Subcutaneous abdominal adipose tissue (tissue), 5 donors: ENCODE measurements around the gene KLHL29.

ENCODE experiments used
- H3K27ac ChIP-seq: one replicate; pipeline ENCODE4 v1.7.0; 2013; ENCODE audit warnings: low read depth, mild to moderate bottlenecking, inconsistent platforms, low read length, moderate library complexity
- H3K27me3 ChIP-seq, 5 donors: one replicate each; pipeline ENCODE4 v1.7.0; 2013; ENCODE audit warnings: low read length in 5 of 5, inconsistent platforms in 1 of 5; ENCODE audit not compliant: control insufficient read depth in 5 of 5, insufficient read depth in 4 of 5
- H3K36me3 ChIP-seq, 5 donors: one replicate each; pipeline ENCODE4 v1.7.0; 2013; ENCODE audit warnings: low read length in 5 of 5; ENCODE audit not compliant: control insufficient read depth in 5 of 5, insufficient read depth in 5 of 5
- H3K4me1 ChIP-seq, 5 donors: one replicate each; pipeline ENCODE4 v1.7.0; 2013; ENCODE audit warnings: low read length in 5 of 5, mild to moderate bottlenecking in 3 of 5, moderate library complexity in 1 of 5; ENCODE audit not compliant: control insufficient read depth in 5 of 5, insufficient read depth in 5 of 5
- H3K4me3 ChIP-seq, 5 donors: one replicate each; pipeline ENCODE4 v1.7.0; 2013; ENCODE audit warnings: low read length in 5 of 5, low read depth in 1 of 5
- H3K9ac ChIP-seq, 5 donors: one replicate each; pipeline ENCODE4 v1.7.0; 2013; ENCODE audit warnings: low read length in 5 of 5, mild to moderate bottlenecking in 4 of 5, moderate library complexity in 3 of 5
- H3K9me3 ChIP-seq, 5 donors: one replicate each; pipeline ENCODE4 v1.7.0; 2013; ENCODE audit warnings: low read length in 5 of 5; ENCODE audit not compliant: control insufficient read depth in 5 of 5
- donor health status: healthy.
- donor health status: healthy.
- donor health status: healthy.
- donor health status: healthy.
- donor health status: healthy.

Gene KLHL29

GRCh38 chr2:23493846-23494245, 108.9 kb downstream of the KLHL29 start:
- no peaks in the 10 kb centered on the region for H3K9me3 ChIP-seq
- H3K36me3 ChIP-seq, result peaks cover 0 to 4% (median 0%) of the 10 kb centered on the region in 5 donors
- no peak overlapping the region for H3K4me3 ChIP-seq
- H3K27me3 ChIP-seq, result peaks cover 0 to 4% (median 0%) of the 10 kb centered on the region in 5 donors
- no peak overlapping the region for H3K9ac ChIP-seq
- peaks cover 0 to 26% (median 23%) of the 10 kb centered on the region in 5 donors for H3K4me1 ChIP-seq
- H3K27ac ChIP-seq, result no peak overlapping the region

DNA sequence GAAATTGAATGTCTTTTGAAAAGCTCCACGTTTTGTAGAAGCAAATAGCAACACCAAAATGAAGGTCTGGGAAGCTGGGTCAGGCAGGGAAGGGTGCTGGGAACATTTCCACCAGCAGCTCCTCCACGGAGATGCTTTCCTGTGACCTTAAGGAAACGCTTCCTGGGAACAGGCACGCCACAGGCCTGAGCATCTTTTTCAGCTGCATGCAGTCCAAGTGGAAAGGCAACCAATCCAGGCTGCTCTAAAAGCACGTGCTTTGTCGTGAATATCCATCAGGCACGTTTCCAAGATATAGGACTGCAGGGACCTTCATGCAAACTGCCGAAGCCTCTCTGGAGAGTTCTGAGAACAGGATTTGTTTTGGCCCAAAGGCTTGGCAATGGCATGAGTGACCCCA, 109.3 kb downstream of the KLHL29 start:
- no peak overlapping the region for H3K27ac ChIP-seq
- no peaks in the 10 kb centered on the region for H3K9me3 ChIP-seq
- peaks cover 0 to 4% (median 0%) of the 10 kb centered on the region in 5 donors for H3K36me3 ChIP-seq
- no peak overlapping the region for H3K4me3 ChIP-seq
- no peak overlapping the region for H3K9ac ChIP-seq
- peaks cover 2 to 30% (median 28%) of the 10 kb centered on the region in 5 donors for H3K4me1 ChIP-seq
- peaks cover 0 to 4% (median 0%) of the 10 kb centered on the region in 5 donors for H3K27me3 ChIP-seq

DNA sequence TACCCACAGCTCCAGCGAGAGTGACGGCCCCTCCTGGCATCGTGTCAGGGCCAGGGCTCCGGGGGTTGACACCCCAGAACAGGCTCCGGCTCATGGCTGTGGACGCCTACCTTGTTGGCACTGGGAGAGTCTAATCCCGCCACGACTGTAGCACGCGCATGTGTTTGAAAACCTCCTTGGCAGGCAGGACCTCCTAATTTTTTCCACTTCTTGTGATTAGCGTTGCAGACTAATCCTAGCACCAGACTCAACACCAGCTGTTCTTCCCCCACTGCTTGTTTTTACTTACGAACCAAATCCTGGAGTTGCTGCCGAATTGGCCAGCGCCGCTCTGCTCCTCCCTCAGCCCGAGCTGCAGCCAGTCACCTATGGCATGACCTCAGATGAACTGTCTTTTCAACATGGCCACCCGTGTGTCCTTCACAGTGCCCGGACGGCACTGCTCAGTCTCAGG, 110.7 kb downstream of the KLHL29 start:
- Histone ChIP-seq H3K4me1 (peaks cover 4 to 36% (median 35%) of the 10 kb centered on the region in 5 donors), H3K27ac (no peak overlapping the region), H3K9ac (no peak overlapping the region), H3K27me3 (peaks cover 0 to 4% (median 0%) of the 10 kb centered on the region in 5 donors), H3K4me3 (no peak overlapping the region), H3K36me3 (peaks cover 0 to 4% (median 0%) of the 10 kb centered on the region in 5 donors), H3K9me3 (no peaks in the 10 kb centered on the region)

DNA sequence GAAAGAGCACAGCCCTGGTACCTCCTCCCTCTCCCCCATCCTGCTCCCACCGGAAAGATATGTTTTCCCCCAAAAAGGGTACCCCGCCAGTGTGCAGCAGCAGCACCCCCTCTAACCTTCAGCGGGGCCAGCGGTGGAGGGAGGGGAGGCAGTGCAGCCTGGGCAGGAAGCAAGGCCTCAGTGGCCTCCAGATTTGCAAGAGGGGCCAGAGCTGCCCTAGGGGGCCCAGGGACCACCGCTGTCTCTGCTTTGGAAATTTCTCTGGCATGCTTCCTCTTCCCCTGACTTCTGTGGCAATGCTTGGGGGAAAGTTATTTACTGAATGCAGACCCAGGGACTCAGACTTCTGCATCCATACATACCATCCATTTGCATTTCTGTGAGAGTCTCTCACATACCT, 111.5 kb downstream of the KLHL29 start:
- Histone ChIP-seq H3K9ac (no peak overlapping the region), H3K36me3 (peaks cover 0 to 4% (median 0%) of the 10 kb centered on the region in 5 donors), H3K4me1 (peaks cover 4 to 36% (median 35%) of the 10 kb centered on the region in 5 donors), H3K4me3 (no peak overlapping the region), H3K9me3 (no peaks in the 10 kb centered on the region), H3K27me3 (peaks cover 0 to 4% (median 0%) of the 10 kb centered on the region in 5 donors), H3K27ac (no peak overlapping the region)

- Histone ChIP-seq H3K36me3 (peaks cover 0 to under 1% (median 0%) of the 10 kb centered on the region in 5 donors), H3K4me3 (no peak overlapping the region), H3K27me3 (peaks cover 0 to under 1% (median 0%) of the 10 kb centered on the region in 5 donors), H3K9me3 (no peaks in the 10 kb centered on the region), H3K9ac (no peak overlapping the region), H3K27ac (no peak overlapping the region), H3K4me1 (peaks cover 4 to 36% (median 35%) of the 10 kb centered on the region in 5 donors)
Measured at GRCh38 chr2:23497063-23497462, 112.1 kb downstream of the KLHL29 start.

GRCh38 chr2:23497536-23497935, 112.6 kb downstream of the KLHL29 start:
- Histone ChIP-seq H3K9me3 (no peaks in the 10 kb centered on the region), H3K4me1 (peaks cover 4 to 36% (median 35%) of the 10 kb centered on the region in 5 donors), H3K9ac (no peak overlapping the region), H3K36me3 (no peaks in the 10 kb centered on the region), H3K27me3 (no peaks in the 10 kb centered on the region), H3K4me3 (no peak overlapping the region), H3K27ac (no peak overlapping the region)

DNA sequence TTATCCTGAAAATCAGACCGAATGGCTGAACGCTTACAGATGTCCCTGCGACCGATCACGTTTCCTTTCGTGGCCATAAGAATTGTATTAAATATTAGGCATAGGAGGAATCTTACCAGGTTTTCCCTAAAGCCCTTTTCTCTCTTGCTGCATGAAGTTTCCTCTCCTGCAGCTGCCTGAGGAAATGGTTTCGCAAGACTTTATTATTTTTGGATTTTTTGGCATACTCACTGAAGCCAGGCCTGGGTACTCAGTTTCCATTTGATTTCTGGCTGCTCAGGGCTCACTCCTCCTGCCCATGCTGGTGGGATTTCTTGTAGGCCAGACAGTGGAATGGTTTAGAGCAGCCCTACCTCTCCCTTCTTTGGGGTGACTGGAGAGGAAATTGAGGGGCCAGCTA, 114.0 kb downstream of the KLHL29 start:
- peak overlapping the region in 1 of 5 donors; percentile 49 for H3K9ac ChIP-seq
- H3K27ac ChIP-seq, result peak overlapping the region; percentile 24

GRCh38 chr2:23499439-23499838, 114.5 kb downstream of the KLHL29 start:
- Histone ChIP-seq H3K36me3 (no peaks in the 10 kb centered on the region), H3K27me3 (no peaks in the 10 kb centered on the region), H3K27ac (peak overlapping the region; percentile 24), H3K9ac (peak overlapping the region in 1 of 5 donors; percentile 49), H3K9me3 (no peaks in the 10 kb centered on the region), H3K4me1 (peaks cover 4 to 52% (median 49%) of the 10 kb centered on the region in 5 donors), H3K4me3 (no peak overlapping the region)

More for the DNA sequence above, 114.0 kb downstream of the KLHL29 start:
- Histone ChIP-seq H3K4me3 (no peak overlapping the region), H3K4me1 (peaks cover 4 to 47% (median 46%) of the 10 kb centered on the region in 5 donors), H3K27me3 (no peaks in the 10 kb centered on the region), H3K9me3 (no peaks in the 10 kb centered on the region), H3K36me3 (no peaks in the 10 kb centered on the region)

DNA sequence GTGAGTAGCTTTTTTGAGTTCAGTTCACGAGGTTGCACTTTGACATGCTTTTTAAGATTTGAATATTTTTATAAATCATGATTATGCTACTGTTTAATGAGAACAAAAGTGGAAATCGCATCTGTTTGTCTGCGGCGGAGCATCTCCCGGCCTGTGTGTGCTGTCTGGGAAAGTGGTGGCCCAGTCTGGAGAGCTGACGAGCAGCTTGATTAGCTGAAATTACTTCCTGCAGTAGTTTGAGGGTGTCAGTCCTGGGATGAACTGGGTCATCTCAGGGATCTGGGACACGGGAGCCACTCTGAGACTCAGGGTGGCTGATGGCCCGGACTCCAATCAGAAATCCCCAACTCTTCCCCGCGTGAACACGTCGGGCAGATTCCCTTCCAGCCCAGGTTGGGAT, 115.9 kb downstream of the KLHL29 start:
- Histone ChIP-seq H3K27ac (no peak overlapping the region), H3K4me3 (no peak overlapping the region), H3K9me3 (no peaks in the 10 kb centered on the region), H3K9ac (no peak overlapping the region), H3K36me3 (no peaks in the 10 kb centered on the region), H3K27me3 (no peaks in the 10 kb centered on the region), H3K4me1 (peaks cover 4 to 65% (median 50%) of the 10 kb centered on the region in 5 donors)

- Histone ChIP-seq H3K27me3 (no peaks in the 10 kb centered on the region), H3K4me1 (peaks cover 6 to 70% (median 59%) of the 10 kb centered on the region in 5 donors), H3K9me3 (no peaks in the 10 kb centered on the region), H3K4me3 (no peak overlapping the region), H3K9ac (no peak overlapping the region), H3K27ac (no peak overlapping the region), H3K36me3 (no peaks in the 10 kb centered on the region)
Measured at GRCh38 chr2:23502096-23502495, 117.1 kb downstream of the KLHL29 start.
